Astrocyte (in vitro differentiated cells and primary cell): ENCODE data around the gene LEPROT. TPM values are rescaled to one million over a fixed set of nuclear protein-coding genes. Genes with fewer than 3 reads are reported as not detected.

ENCODE experiments used
- DNase-seq: peaks from one replicate; pipeline ENCODE4 v3.0.0-alpha.2; 2010; ENCODE audit warnings: low read depth
- FAIRE-seq: peaks from 2 replicates; lab custom pipeline; 2011; peaks lifted over from hg19 to GRCh38; lab: Jason Lieb, UNC
- H2AFZ ChIP-seq: 2 replicates; pipeline ENCODE4 v1.6.0; 2012; ENCODE audit warnings: low read depth, low read length, inconsistent platforms
- H3K27ac ChIP-seq: 2 replicates; pipeline ENCODE4 v1.5.1; 2011; ENCODE audit warnings: low read depth, low read length, inconsistent platforms
- H3K27me3 ChIP-seq: 2 replicates; pipeline ENCODE4 v1.6.0; 2011; ENCODE audit warnings: low read length, inconsistent platforms; ENCODE audit not compliant: insufficient read depth
- H3K36me3 ChIP-seq: 2 replicates; pipeline ENCODE4 v1.5.1; 2011; ENCODE audit warnings: low read length, inconsistent platforms; ENCODE audit not compliant: insufficient read depth
- H3K4me1 ChIP-seq: 2 replicates; pipeline ENCODE4 v1.5.1; 2011; ENCODE audit warnings: low read length, inconsistent platforms; ENCODE audit not compliant: insufficient read depth
- H3K4me2 ChIP-seq: 2 replicates; pipeline ENCODE4 v1.6.0; 2012; ENCODE audit warnings: low read length, inconsistent platforms
- H3K4me3 ChIP-seq: 2 replicates; pipeline ENCODE4 v1.5.1; 2011; ENCODE audit warnings: low read depth, mild to moderate bottlenecking, low read length, inconsistent platforms; ENCODE audit not compliant: insufficient read depth
- H3K79me2 ChIP-seq: 2 replicates; pipeline ENCODE4 v1.6.0; 2012; ENCODE audit warnings: mild to moderate bottlenecking, low read length, inconsistent platforms; ENCODE audit not compliant: insufficient read depth
- H3K9ac ChIP-seq: 2 replicates; pipeline ENCODE4 v1.6.0; 2012; ENCODE audit warnings: mild to moderate bottlenecking, low read length, inconsistent platforms
- H3K9me3 ChIP-seq: 2 replicates; pipeline ENCODE4 v1.5.1; 2012; ENCODE audit warnings: low read depth, mild to moderate bottlenecking, low read length, inconsistent platforms; ENCODE audit not compliant: insufficient read depth
- H4K20me1 ChIP-seq: 2 replicates; pipeline ENCODE4 v1.6.0; 2012; ENCODE audit warnings: low read length, inconsistent platforms; ENCODE audit not compliant: insufficient read depth
- H3K27ac Mint-ChIP-seq: one replicate; pipeline ENCODE4 v1.8.0; 2021; ENCODE audit warnings: mild to moderate bottlenecking, mixed read lengths; ENCODE audit not compliant: unreplicated experiment
- H3K27me3 Mint-ChIP-seq: one replicate; pipeline ENCODE4 v1.8.0; 2021; ENCODE audit warnings: low read depth, mixed read lengths; ENCODE audit not compliant: unreplicated experiment
- H3K36me3 Mint-ChIP-seq: one replicate; pipeline ENCODE4 v1.8.0; 2021; ENCODE audit warnings: low read depth, mixed read lengths; ENCODE audit not compliant: unreplicated experiment
- H3K4me1 Mint-ChIP-seq: one replicate; pipeline ENCODE4 v1.8.0; 2021; ENCODE audit warnings: low read depth, mixed read lengths; ENCODE audit not compliant: unreplicated experiment
- H3K4me3 Mint-ChIP-seq: one replicate; pipeline ENCODE4 v1.8.0; 2021; ENCODE audit warnings: mild to moderate bottlenecking, moderate library complexity, mixed read lengths; ENCODE audit not compliant: unreplicated experiment
- H3K9me3 Mint-ChIP-seq: one replicate; pipeline ENCODE4 v1.8.0; 2021; ENCODE audit warnings: mild to moderate bottlenecking, mixed read lengths; ENCODE audit not compliant: unreplicated experiment
- CTCF ChIP-seq: IDR thresholded peaks from 2 replicates; pipeline ENCODE4 v1.5.1; 2011; ENCODE audit warnings: low read depth, mild to moderate bottlenecking, inconsistent platforms, low read length, moderate library complexity; ENCODE audit not compliant: insufficient read depth
- EZH2 ChIP-seq: IDR thresholded peaks from 2 replicates; pipeline ENCODE4 v1.6.1; 2012; ENCODE audit warnings: mild to moderate bottlenecking, low read length, inconsistent platforms; ENCODE audit not compliant: insufficient read depth
- total RNA-seq: library from RNA; stranded (reverse); gene quantifications from 2 replicates; pipeline ENCODE4 v1.2.1, GENCODE V29; 2021

LEPROT gene
- total RNA-seq, 1 donor from 2014 or later: 99.4 TPM

DNA sequence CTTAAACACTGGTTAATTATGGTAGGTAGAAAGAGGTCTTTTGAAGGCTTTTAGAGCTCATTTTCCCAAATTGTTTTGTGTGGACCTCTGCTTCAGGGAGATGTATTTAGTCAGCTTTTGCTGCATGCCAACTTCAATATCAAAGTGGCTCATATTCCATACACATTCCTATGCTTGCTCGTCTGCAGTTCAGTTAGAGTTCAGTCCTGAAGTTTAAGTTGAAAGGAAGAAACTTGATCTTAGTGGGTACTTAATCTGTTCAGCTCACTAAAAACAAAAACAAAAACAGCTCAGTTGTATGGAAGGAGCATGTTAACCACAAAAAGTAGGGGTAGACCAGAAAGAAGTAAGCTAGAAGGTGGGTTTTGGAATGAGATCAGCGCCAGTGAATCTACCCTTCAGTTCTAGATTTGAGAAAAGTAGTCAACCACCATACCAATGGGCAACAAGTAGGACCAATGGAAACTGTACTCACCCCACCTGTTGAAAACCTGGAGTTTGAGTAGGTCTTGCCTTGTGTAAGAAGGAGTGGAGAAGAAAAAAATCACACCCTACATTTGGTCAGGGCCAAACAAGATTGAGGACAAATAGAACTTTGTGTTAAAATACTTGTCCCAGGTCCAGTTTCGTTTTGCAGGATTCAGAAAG, 58.0 kb downstream of the LEPROT start:
- Histone ChIP-seq H3K4me3 (no peak overlapping the region), H2AFZ (no peak overlapping the region), H3K27ac (no peak overlapping the region), H3K79me2 (no peaks in the 10 kb centered on the region), H3K36me3 (no peaks in the 10 kb centered on the region), H4K20me1 (no peaks in the 10 kb centered on the region), H3K9ac (no peak overlapping the region), H3K4me1 (no peaks in the 10 kb centered on the region), H3K4me2 (no peak overlapping the region), H3K9me3 (no peaks in the 10 kb centered on the region), H3K27me3 (no peaks in the 10 kb centered on the region)
- FAIRE-seq (no peak), DNase-seq (peak; percentile 33)
- no peak for TF ChIP-seq EZH2
- TF ChIP-seq CTCF: no peak
- Mint-ChIP-seq H3K36me3 (no peaks in the 10 kb centered on the region), H3K27me3 (no peaks in the 10 kb centered on the region), H3K4me1 (peaks cover 2% of the 10 kb centered on the region), H3K27ac (no peak overlapping the region), H3K9me3 (no peaks in the 10 kb centered on the region), H3K4me3 (no peak overlapping the region)

DNA sequence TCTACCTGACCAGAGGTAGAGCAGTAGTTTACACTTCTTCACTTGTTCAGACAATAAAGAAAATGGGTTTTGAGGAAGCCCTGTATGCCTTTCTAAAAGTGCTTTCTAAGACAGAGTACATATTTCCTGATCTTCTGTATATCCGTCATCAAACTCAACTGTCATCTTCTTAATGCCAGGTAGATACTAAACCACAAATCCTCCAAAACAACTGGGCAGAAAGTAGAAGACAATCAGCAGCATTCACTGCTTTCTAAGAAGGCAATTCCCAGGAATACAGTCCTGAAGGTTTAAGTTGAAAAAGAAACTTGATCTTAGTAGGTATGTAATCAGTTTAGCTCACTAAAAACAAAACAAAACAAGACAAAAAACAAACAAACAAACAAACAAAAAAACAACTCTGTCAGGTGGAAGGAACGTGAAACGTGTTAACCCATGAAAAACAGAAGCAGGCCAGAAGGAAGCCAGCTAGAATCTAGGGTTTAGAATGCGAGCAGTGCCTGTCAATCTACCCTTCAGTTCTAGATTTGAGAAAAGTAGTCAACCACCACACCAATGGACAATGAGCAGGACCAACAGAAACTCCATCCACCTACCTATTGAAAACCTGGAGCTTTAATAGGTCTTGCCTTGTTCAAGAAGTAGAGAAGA, 59.2 kb downstream of the LEPROT start:
- Histone ChIP-seq H3K79me2 (no peaks in the 10 kb centered on the region), H3K4me2 (no peak overlapping the region), H3K9ac (no peak overlapping the region), H3K4me3 (no peak overlapping the region), H3K27ac (no peak overlapping the region), H3K36me3 (no peaks in the 10 kb centered on the region), H4K20me1 (no peaks in the 10 kb centered on the region), H3K27me3 (no peaks in the 10 kb centered on the region), H3K9me3 (no peaks in the 10 kb centered on the region), H3K4me1 (no peaks in the 10 kb centered on the region), H2AFZ (no peak overlapping the region)
- Mint-ChIP-seq H3K4me3 (no peak overlapping the region), H3K36me3 (no peaks in the 10 kb centered on the region), H3K27me3 (no peaks in the 10 kb centered on the region), H3K4me1 (peaks cover 2% of the 10 kb centered on the region), H3K27ac (no peak overlapping the region), H3K9me3 (no peaks in the 10 kb centered on the region)
- TF ChIP-seq CTCF (no peak), EZH2 (no peak)
- DNase-seq (no peak), FAIRE-seq (no peak)
